ENCODE measurements around the gene RNGTT.

Gene RNGTT

DNA sequence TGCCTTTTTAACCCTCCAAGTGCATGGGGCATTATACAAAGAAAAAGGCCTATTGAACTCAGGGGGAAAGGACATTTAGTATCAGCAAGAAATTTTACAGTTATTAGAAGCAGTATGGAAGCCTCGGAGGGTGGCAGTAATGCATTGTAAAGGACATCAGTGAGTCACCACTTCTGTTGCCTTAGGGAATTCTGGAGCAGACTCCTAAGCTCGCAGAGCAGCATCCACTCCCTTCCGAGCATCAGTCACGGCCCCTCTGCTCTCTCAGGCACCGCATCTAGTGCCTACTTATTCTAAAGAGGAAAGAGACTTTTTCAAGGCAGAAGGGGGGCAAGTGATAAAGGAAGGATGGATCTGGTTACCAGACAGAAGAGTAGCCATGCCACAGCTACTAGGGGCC lies 296.5 kb downstream of the RNGTT start:
- no peaks in the 10 kb centered on the region for H3K4me1 Mint-ChIP-seq
- no peak overlapping the region for H3K27ac Mint-ChIP-seq
- H3K36me3 Mint-ChIP-seq = peaks cover 45% of the 10 kb centered on the region
- peaks cover 12% of the 10 kb centered on the region for H3K9me3 Mint-ChIP-seq
- H3K4me3 Mint-ChIP-seq = no peak overlapping the region
- H3K27me3 Mint-ChIP-seq = no peaks in the 10 kb centered on the region

DNA sequence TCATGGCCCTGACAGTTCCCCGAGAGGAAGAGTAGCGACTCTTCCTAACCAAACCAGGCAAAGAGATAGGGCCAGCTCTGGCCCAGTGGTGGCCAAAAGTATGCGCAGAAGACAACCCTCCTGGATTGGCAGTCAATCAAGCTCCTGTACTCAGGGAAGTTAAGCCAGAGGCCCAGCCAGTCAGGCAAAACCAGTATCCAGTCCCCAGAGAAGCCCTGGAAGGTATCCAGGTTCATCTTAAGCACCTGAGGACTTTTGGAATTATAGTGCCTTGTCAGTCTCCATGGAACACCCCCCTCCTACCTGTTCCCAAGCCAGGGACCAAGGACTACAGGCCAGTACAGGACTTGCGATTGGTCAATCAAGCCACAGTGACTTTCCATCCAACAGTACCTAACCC lies 298.3 kb downstream of the RNGTT start:
- Mint-ChIP-seq H3K4me1 (no peaks in the 10 kb centered on the region), H3K9me3 (peaks cover 16% of the 10 kb centered on the region), H3K27me3 (no peaks in the 10 kb centered on the region), H3K36me3 (peaks cover 40% of the 10 kb centered on the region), H3K27ac (no peak overlapping the region), H3K4me3 (no peak overlapping the region)

DNA sequence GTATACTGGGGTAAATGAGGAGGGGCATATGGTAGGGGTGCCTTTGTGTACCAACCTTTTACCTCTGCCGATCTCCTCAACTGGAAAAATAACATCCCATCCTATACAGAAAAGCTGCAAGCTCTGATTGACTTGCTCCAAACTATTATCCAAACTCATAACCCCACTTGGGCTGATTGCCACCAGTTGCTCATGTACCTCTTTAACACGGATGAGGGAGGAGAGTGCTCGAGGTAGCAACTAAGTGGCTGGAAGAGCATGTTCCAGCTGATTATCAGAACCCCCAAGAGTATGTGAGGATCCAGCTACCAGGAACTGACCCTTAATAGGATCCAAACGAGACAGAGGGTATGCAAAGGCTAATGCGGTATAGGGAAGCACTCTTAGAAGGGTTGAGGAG lies 299.6 kb downstream of the RNGTT start:
- no peak overlapping the region for H3K27ac Mint-ChIP-seq
- H3K9me3 Mint-ChIP-seq = peaks cover 15% of the 10 kb centered on the region
- H3K27me3 Mint-ChIP-seq = no peaks in the 10 kb centered on the region
- H3K4me3 Mint-ChIP-seq = no peak overlapping the region
- H3K4me1 Mint-ChIP-seq = no peaks in the 10 kb centered on the region
- H3K36me3 Mint-ChIP-seq = peaks cover 48% of the 10 kb centered on the region

DNA sequence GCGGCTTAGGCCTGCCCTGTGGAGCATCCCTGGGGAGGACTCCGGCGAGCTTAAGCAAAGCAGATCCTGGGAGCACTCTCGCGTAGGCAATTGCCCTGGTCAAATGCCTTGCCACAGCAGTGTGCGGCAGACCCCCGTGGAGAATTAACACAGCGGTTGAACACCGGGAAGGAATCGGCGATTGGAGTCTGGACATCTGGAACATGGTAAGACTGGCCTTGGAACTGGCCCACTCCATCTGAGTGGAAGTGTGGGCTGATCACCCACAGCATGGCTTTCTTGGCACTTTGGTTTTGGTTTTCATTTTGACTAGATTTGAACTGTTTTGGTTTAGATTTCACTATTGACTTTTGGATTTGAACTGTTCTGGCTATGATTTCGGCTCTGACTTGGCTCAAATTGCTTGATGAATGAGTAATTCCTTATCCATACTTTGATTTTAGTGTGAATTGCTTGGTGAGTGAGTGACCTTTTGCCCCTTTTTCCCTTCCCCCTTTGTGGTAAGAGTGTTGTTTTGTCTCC lies 300.7 kb downstream of the RNGTT start:
- Mint-ChIP-seq H3K36me3 (peaks cover 50% of the 10 kb centered on the region), H3K4me1 (no peaks in the 10 kb centered on the region), H3K9me3 (peaks cover 15% of the 10 kb centered on the region), H3K4me3 (no peak overlapping the region), H3K27me3 (no peaks in the 10 kb centered on the region), H3K27ac (no peak overlapping the region)

DNA sequence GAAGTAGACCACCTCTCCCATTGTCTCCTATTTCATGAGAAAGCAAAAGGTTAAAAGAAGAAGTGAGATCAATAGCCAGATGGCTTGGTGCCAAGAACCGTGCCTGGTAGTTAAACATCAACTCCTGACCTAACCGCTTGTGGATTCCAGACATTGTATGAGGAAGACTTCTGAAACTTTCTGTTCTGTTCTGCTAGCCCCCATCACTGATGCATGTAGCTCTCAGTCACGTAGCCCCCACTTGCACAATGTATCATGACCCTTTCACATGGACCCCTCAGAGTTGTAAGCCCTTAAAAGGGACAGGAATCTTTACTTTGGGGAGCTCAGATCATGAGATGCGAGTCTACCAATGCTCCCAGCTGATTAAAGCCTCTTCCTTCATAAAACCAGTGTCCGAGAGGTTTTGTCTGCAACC lies 301.2 kb downstream of the RNGTT start:
- peaks cover 49% of the 10 kb centered on the region for H3K36me3 Mint-ChIP-seq
- peaks cover 15% of the 10 kb centered on the region for H3K9me3 Mint-ChIP-seq
- H3K4me1 Mint-ChIP-seq = no peaks in the 10 kb centered on the region
- no peak overlapping the region for H3K4me3 Mint-ChIP-seq
- no peaks in the 10 kb centered on the region for H3K27me3 Mint-ChIP-seq
- H3K27ac Mint-ChIP-seq = no peak overlapping the region

DNA sequence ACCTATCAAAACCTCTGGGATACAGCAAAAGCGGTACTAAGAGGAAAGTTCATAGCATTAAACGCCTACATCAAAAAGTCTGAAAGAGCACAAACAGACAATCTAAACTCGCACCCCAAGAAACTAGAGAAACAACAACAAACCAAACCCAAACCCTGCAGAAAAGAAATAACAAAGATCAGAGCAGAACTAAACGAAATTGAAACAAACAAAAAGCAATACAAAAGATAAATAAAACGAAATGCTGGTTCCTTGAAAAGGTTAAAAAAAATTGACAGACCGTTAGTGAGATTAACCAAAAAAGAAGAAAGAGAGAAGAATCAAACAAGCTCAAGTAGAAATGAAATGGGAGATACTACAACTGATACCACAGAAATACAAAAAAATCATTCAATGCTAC lies 302.3 kb downstream of the RNGTT start:
- peaks cover 48% of the 10 kb centered on the region for H3K36me3 Mint-ChIP-seq

DNA sequence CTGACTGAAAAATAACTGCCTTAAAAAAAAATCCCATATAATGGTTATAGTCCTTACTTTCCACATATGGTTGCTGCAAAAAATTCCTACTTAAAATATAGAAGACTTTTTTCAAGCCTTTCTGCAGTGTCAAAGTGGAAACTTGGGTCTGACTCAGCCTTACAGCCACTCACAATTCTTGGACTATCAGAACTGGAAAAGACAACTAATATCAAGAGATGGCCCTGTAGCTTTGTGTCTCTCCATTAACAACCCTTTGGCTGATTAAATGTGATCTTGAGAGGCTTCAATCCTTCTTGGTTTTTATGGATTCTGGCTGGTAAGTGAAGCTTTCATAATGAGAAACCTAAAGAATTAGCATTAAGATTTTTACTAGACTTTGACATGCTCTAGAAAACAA lies 307.8 kb downstream of the RNGTT start:
- Mint-ChIP-seq H3K27ac (no peak overlapping the region), H3K9me3 (no peaks in the 10 kb centered on the region), H3K4me3 (no peak overlapping the region), H3K36me3 (peaks cover 27% of the 10 kb centered on the region), H3K4me1 (no peaks in the 10 kb centered on the region), H3K27me3 (no peaks in the 10 kb centered on the region)

More for the DNA sequence above, 302.3 kb downstream of the RNGTT start:
- Mint-ChIP-seq H3K27ac (no peak overlapping the region), H3K27me3 (no peaks in the 10 kb centered on the region), H3K4me3 (no peak overlapping the region), H3K4me1 (no peaks in the 10 kb centered on the region), H3K9me3 (peaks cover 15% of the 10 kb centered on the region)

DNA sequence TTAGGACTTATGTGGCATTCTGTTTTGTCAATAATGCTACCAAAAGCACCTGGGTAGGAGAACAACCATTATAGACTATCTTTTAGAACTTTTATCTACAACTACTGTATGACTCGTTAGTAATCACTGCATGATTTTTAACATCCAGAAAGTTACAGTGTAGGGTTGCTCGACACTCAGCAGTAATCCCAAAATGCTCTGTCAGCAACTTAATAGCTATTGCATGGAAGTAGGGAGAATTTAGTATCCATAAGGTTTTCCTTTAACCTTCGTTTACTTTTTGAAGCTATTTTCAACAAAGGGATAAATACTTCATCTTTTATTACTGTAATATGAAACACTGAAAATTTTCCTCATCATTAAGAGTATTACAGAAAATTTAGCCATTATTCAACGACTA lies 309.5 kb downstream of the RNGTT start:
- H3K27me3 Mint-ChIP-seq = no peaks in the 10 kb centered on the region
- no peak overlapping the region for H3K4me3 Mint-ChIP-seq
- H3K27ac Mint-ChIP-seq = no peak overlapping the region
- peaks cover 2% of the 10 kb centered on the region for H3K9me3 Mint-ChIP-seq
- H3K4me1 Mint-ChIP-seq = no peaks in the 10 kb centered on the region
- H3K36me3 Mint-ChIP-seq = peaks cover 20% of the 10 kb centered on the region

DNA sequence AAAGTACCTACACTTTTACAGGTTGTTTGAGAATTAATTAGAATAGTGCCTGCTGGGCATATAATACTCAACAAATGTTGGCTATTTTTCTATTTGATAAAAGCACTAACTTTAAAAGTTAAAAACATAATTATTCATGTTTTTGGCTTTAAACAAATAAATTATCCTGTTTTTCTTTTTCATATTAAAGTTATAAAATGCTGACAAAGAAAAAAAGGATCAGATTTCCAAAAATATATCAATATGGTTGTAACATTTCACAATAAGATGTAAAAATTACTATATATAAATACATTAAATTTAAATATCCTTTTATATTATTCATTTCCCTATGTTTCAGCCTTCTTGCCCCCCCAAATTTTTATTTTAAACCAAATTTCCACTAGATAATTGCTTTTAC lies 312.0 kb downstream of the RNGTT start:
- H3K27ac Mint-ChIP-seq = no peak overlapping the region

DNA sequence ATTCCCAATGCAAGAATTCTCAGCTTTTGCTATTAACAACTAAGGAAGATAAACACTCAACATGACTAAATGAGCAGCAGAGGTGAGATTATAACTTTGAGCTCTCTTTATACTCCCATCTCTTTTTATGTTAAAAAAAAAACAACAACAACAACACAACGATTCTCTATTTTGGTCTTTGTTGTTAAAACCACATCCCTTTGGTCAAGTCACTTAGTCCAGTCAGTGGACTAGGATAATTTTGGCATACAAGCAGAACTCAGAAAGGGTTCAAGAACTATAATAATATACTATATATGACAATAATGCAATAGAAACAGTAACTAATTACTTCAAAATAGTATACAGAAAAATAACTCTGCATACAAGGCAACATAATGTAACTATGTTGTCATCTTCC lies 312.4 kb downstream of the RNGTT start:
- Mint-ChIP-seq H3K36me3 (peaks cover 11% of the 10 kb centered on the region), H3K4me1 (no peaks in the 10 kb centered on the region), H3K27ac (no peak overlapping the region), H3K4me3 (no peak overlapping the region), H3K27me3 (no peaks in the 10 kb centered on the region), H3K9me3 (peaks cover 8% of the 10 kb centered on the region)

More for the DNA sequence above, 312.0 kb downstream of the RNGTT start:
- no peak overlapping the region for H3K4me3 Mint-ChIP-seq
- H3K36me3 Mint-ChIP-seq = peaks cover 12% of the 10 kb centered on the region
- H3K9me3 Mint-ChIP-seq = peaks cover 8% of the 10 kb centered on the region
- H3K27me3 Mint-ChIP-seq = no peaks in the 10 kb centered on the region
- H3K4me1 Mint-ChIP-seq = no peaks in the 10 kb centered on the region

DNA sequence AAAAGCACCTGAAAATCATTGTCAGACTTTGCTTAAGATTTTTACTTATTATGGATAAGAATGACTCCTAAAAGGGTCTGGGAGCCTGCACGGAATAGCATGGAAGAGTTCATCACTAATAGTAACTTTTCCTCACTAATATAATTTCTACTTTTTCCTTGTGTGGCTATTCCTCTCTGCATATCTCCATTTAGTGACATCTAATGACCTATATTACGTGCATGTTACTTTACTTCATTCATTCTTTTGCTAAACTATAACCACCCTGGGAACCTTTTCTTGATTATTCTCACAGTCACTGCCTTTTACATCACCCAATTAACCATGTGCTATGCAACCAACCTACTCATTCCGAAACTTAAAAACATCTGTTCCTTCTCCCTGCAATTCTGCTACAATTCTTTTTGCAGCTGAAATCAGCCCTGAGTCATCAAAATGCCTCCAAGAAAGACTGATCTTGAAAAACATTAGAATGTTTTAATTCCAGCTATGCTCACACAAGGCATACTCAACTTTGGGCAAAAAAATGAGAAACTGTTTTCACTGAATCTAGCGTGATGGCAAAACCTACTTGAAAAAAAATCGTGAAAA lies 313.3 kb downstream of the RNGTT start:
- H3K4me1 Mint-ChIP-seq = no peaks in the 10 kb centered on the region
- no peak overlapping the region for H3K4me3 Mint-ChIP-seq
- peaks cover 11% of the 10 kb centered on the region for H3K36me3 Mint-ChIP-seq
- H3K27ac Mint-ChIP-seq = no peak overlapping the region
- no peaks in the 10 kb centered on the region for H3K27me3 Mint-ChIP-seq
- peaks cover 8% of the 10 kb centered on the region for H3K9me3 Mint-ChIP-seq

DNA sequence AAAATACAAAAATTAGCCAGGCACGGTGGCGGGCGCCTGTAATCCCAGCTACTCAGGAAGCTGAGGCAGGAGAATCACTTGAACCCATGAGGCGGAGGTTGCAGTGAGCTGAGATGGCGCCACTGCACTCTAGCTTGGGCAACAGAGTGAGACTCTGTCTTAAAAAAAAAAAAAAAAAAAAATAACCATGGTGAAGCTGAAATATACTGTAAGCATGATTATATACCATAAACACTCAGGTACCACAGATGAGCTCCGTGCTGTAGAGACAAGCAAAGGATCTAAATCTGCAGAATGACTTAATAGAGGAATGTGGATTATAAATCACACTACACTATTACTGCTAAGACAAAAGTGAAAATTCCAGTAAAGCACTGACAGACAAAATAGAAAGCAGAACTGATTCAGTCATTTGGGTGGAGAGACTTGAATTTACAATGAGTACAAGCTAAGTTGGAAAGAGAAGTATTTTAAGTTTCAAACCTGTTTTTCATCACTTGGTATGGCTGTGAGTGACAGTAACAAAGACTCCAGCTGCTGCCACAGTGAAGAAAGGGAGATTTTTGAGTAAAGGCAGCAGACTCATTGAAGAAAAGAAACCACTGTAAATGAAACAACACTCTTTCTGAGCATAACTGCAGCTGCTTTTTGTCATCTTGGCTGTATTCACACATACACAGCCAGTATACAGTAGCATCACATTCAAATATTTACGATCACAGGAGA lies 322.1 kb downstream of the RNGTT start:
- peaks cover 21% of the 10 kb centered on the region for H3K4me1 Mint-ChIP-seq
- no peak overlapping the region for H3K27ac Mint-ChIP-seq
- no peaks in the 10 kb centered on the region for H3K9me3 Mint-ChIP-seq
- peaks cover 2% of the 10 kb centered on the region for H3K36me3 Mint-ChIP-seq
- H3K27me3 Mint-ChIP-seq = no peaks in the 10 kb centered on the region
- no peak overlapping the region for H3K4me3 Mint-ChIP-seq

DNA sequence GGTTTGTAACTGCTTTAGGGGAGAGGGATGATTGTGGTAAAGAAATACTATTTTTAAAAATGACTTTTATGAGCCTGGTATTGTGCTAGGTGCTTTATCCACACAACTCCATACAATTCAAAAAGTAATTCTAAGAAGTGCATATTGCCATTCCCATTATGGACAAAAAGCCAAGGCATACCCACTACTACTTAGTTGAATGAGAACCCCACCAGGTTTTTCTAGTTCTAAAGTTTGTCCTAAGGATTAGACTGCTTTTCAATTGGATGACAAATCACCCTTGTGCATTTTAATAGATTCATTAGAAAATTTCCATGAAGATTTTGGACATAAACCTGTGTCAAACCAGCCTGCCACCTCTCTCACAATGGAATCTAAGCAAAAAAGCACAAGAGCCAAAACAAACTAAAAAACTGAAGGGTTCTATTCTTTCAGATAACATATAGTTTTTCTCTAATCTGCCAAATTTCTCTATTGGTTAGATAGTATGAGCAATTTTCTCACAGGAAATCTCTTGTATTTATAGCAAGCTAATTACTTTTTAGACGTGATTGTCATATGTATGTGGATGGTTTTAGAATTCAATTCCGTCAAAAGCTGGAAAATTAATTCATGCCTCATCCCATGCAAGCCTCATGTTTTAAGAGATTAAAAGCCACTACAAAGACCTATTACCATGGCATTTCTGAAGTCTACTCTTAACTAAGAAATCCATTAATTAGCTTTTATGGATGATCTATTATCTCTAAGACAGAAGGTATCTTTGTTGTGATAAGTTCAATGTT lies 325.5 kb downstream of the RNGTT start:
- Mint-ChIP-seq H3K36me3 (peaks cover 8% of the 10 kb centered on the region), H3K4me1 (peaks cover 9% of the 10 kb centered on the region), H3K27ac (no peak overlapping the region), H3K4me3 (no peak overlapping the region), H3K9me3 (no peaks in the 10 kb centered on the region), H3K27me3 (no peaks in the 10 kb centered on the region)

DNA sequence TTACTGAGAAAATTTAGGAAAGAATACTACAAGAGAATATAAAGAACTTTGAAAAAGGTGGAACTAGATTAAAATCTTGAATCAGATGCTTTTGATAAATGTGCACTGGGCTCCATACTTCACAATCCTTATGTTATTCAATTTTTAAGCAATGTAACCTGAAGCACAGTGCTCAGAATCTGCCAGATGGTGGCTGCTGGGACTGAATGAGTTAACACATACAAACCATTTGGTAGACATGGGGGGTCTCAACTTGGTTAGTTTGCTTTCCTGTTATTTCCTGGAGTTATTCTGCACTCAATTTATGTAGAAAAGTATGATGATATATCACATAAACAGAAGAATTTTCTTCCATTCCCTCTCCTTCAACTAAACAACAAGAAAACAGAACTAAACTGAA lies 326.5 kb downstream of the RNGTT start:
- Mint-ChIP-seq H3K9me3 (no peaks in the 10 kb centered on the region), H3K36me3 (peaks cover 10% of the 10 kb centered on the region), H3K27me3 (no peaks in the 10 kb centered on the region), H3K27ac (no peak overlapping the region), H3K4me3 (no peak overlapping the region), H3K4me1 (peaks cover 8% of the 10 kb centered on the region)

DNA sequence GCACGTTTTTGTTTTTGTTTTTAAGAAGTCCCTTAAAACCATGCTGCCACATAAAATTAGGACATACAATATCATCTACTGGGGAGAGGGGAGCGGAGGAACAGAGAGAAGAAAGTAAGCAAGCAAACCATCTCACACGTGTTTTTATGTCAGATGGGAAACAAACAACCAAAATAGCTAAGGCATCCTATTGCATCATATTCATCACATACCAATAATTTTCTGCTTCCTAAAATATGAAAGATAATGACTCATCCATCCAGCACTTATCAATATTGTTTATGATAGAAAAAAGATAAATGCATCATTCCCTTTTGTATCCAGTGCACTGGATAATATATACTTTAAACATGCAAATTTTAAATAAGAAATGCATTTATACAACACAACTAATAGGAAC lies 329.6 kb downstream of the RNGTT start:
- no peak overlapping the region for H3K4me3 Mint-ChIP-seq
- no peaks in the 10 kb centered on the region for H3K27me3 Mint-ChIP-seq
- no peaks in the 10 kb centered on the region for H3K9me3 Mint-ChIP-seq
- H3K36me3 Mint-ChIP-seq = peaks cover 10% of the 10 kb centered on the region
- H3K27ac Mint-ChIP-seq = no peak overlapping the region
- no peaks in the 10 kb centered on the region for H3K4me1 Mint-ChIP-seq

DNA sequence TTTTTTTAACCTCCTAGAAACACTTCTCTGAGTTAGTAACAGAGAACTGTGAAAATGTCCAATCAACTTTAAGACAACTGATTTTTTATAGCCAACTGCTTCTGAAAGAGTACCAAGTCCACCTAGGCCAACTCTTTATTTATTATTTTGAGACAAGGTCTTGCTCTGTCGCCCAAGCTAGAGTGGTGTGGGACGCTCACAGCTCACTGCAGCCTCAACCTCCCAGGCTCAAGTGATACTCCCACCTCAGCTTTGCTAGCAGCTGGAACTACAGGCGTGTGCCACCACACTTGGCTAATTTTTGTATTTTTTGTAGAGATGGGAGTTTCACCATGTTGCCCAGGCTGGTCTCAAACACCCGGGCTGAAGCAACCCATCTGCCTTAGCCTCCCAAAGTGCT lies 331.6 kb downstream of the RNGTT start:
- Mint-ChIP-seq H3K4me3 (no peak overlapping the region), H3K27ac (no peak overlapping the region), H3K9me3 (no peaks in the 10 kb centered on the region)

More for the DNA sequence above, 331.6 kb downstream of the RNGTT start:
- Mint-ChIP-seq H3K36me3 (peaks cover 13% of the 10 kb centered on the region), H3K27me3 (no peaks in the 10 kb centered on the region), H3K4me1 (no peaks in the 10 kb centered on the region)

Data from activated naive CD4-positive, alpha-beta T cell treated with anti-CD3 and anti-CD28 coated beads, Interleukin-2, amount 50 U/mL, for 24 hours (primary cell).